Measurements from ENCODE around the gene NIM1K.
"Not testable (repeated sequence)": the region's sequence is repeated elsewhere in the genome, so short reads cannot be mapped to it uniquely, and the experiment has no call there.

DNA sequence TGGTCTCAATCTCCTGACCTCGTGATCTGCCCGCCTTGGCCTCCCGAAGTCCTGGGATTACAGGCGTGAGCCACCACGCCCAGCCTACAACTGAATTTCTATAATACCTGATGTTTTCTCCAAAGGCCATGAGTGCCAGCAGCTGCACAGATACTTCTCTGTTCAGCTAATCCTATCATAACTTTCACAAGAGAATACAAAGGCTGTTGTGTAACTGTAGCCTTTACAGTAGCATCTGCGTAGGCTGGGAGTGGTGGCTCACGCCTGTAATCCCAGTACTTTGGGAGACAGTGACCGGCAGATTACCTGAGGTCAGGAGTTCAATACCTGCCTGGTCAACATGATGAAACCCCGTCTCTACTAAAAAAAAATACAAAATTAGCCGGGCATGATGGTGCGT lies 8.9 kb upstream of the NIM1K start:
- TF ChIP-seq, protein P1, sequence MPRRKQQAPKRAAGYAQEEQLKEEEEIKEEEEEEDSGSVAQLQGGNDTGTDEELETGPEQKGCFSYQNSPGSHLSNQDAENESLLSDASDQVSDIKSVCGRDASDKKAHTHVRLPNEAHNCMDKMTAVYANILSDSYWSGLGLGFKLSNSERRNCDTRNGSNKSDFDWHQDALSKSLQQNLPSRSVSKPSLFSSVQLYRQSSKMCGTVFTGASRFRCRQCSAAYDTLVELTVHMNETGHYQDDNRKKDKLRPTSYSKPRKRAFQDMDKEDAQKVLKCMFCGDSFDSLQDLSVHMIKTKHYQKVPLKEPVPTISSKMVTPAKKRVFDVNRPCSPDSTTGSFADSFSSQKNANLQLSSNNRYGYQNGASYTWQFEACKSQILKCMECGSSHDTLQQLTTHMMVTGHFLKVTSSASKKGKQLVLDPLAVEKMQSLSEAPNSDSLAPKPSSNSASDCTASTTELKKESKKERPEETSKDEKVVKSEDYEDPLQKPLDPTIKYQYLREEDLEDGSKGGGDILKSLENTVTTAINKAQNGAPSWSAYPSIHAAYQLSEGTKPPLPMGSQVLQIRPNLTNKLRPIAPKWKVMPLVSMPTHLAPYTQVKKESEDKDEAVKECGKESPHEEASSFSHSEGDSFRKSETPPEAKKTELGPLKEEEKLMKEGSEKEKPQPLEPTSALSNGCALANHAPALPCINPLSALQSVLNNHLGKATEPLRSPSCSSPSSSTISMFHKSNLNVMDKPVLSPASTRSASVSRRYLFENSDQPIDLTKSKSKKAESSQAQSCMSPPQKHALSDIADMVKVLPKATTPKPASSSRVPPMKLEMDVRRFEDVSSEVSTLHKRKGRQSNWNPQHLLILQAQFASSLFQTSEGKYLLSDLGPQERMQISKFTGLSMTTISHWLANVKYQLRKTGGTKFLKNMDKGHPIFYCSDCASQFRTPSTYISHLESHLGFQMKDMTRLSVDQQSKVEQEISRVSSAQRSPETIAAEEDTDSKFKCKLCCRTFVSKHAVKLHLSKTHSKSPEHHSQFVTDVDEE (CRISPR knock-in tag; IDR thresholded peaks at IDR 0.05), result not testable (repeated sequence)
- TF ChIP-seq, protein P2, sequence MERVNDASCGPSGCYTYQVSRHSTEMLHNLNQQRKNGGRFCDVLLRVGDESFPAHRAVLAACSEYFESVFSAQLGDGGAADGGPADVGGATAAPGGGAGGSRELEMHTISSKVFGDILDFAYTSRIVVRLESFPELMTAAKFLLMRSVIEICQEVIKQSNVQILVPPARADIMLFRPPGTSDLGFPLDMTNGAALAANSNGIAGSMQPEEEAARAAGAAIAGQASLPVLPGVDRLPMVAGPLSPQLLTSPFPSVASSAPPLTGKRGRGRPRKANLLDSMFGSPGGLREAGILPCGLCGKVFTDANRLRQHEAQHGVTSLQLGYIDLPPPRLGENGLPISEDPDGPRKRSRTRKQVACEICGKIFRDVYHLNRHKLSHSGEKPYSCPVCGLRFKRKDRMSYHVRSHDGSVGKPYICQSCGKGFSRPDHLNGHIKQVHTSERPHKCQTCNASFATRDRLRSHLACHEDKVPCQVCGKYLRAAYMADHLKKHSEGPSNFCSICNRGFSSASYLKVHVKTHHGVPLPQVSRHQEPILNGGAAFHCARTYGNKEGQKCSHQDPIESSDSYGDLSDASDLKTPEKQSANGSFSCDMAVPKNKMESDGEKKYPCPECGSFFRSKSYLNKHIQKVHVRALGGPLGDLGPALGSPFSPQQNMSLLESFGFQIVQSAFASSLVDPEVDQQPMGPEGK (CRISPR knock-in tag; IDR thresholded peaks at IDR 0.05; ENCODE audit: borderline replicate concordance), result not testable (repeated sequence)
- TF ChIP-seq ZFP3 (CRISPR knock-in tag; IDR thresholded peaks at IDR 0.05); PPARA (CRISPR knock-in tag; IDR thresholded peaks at IDR 0.05; ENCODE audit: borderline replicate concordance); RARB (CRISPR knock-in tag; IDR thresholded peaks at IDR 0.05): not testable (repeated sequence)
